K562 (cell line): ENCODE data around the gene BET1L. TPM values are rescaled to one million over a fixed set of nuclear protein-coding genes. Genes with fewer than 3 reads are reported as not detected.

ENCODE experiments used
- GATA2 ChIP-seq: sonication (generic); formaldehyde crosslinking; IDR thresholded peaks from 2 replicates; pipeline ENCODE4 v1.4.0; 2020; ENCODE audit warnings: mild to moderate bottlenecking, missing genetic modification reagents
- GTF2B ChIP-seq: IDR thresholded peaks from 2 replicates; pipeline ENCODE4 v1.6.1; 2011; ENCODE audit not compliant: insufficient read length; ENCODE audit errors: extremely low read depth
- LEF1 ChIP-seq: fragments of 450-650 bp; IDR thresholded peaks from 2 replicates; pipeline ENCODE4 v1.6.1; 2016; ENCODE audit warnings: mild to moderate bottlenecking
- MBD2 ChIP-seq: sonication (generic); IDR thresholded peaks from 2 replicates; pipeline ENCODE4 v1.6.1; 2016; ENCODE audit warnings: low read depth, borderline replicate concordance
- MTA1 ChIP-seq: fragments of 450-650 bp; IDR thresholded peaks from 2 replicates; pipeline ENCODE4 v1.6.1; 2017; ENCODE audit warnings: borderline replicate concordance
- NR3C1 ChIP-seq: sonication (generic); formaldehyde crosslinking; IDR thresholded peaks from 2 replicates; pipeline ENCODE4 v1.8.1; 2022; ENCODE audit warnings: missing genetic modification reagents
- PBX2 ChIP-seq, 2 experiments: IDR thresholded peaks in 1 of 2; conservative IDR thresholded peaks in 1 of 2; 2 replicates each; pipeline ENCODE4 v1.6.1; 2016; ENCODE audit warnings: low read depth in 2 of 2, mild to moderate bottlenecking in 1 of 2, missing compliant biosample characterization in 1 of 2, missing genetic modification characterization in 1 of 2, moderate library complexity in 1 of 2
- PHB ChIP-seq: fragments of 250-450 bp; sonication (Bioruptor Pico); IDR thresholded peaks from 2 replicates; pipeline ENCODE4 v1.5.0; 2021
- RBBP5 ChIP-seq: fragments of 200-600 bp; sonication (generic); IDR thresholded peaks from 2 replicates; pipeline ENCODE4 v1.6.1; 2012; ENCODE audit warnings: borderline replicate concordance, mild to moderate bottlenecking, low read length, control low read depth, inconsistent platforms; ENCODE audit not compliant: insufficient read depth, poor library complexity, severe bottlenecking
- RERE ChIP-seq: sonication (generic); formaldehyde crosslinking; IDR thresholded peaks from 2 replicates; pipeline ENCODE4 v1.8.0; 2023; ENCODE audit warnings: missing genetic modification reagents, mild to moderate bottlenecking, borderline replicate concordance
- TRIM28 ChIP-seq: fragments of 450-650 bp; IDR thresholded peaks from 2 replicates; pipeline ENCODE4 v1.6.1; 2017
- ZBTB2 ChIP-seq: fragments of 450-650 bp; IDR thresholded peaks from 2 replicates; pipeline ENCODE4 v1.6.1; 2016; ENCODE audit warnings: antibody characterized with exemption
- ZBTB33 ChIP-seq: sonication (generic); formaldehyde crosslinking; IDR thresholded peaks from 2 replicates; pipeline ENCODE4 v1.8.1; 2023; ENCODE audit warnings: mild to moderate bottlenecking, missing genetic modification reagents
- ZNF165 ChIP-seq: fragments of 250-450 bp; sonication (Bioruptor Pico); IDR thresholded peaks from 2 replicates; pipeline ENCODE4 v1.4.0; 2020; ENCODE audit warnings: borderline replicate concordance
- polyA plus RNA-seq, 8 experiments: library from polyadenylated mRNA; depleted of rRNA in 4 of 8; stranded (reverse) in 5 of 8; unstranded in 3 of 8; fragments of >200 nt; fragmentation: Nextera tagmentation in 2 of 8; fragmentation: Illumina TruSeq in 1 of 8; extraction: Ambion mirVana in 2 of 8; extraction: Trizol in 1 of 8; gene quantifications; 2 replicates each; pipeline versions ENCODE4 v1.2.1 to v1.2.3, GENCODE V29; 2011 to 2014; ENCODE audit warnings: inconsistent platforms in 1 of 8, missing spikeins in 1 of 8
- total RNA-seq, 7 experiments: library from RNA; depleted of rRNA in 6 of 7; stranded (reverse); fragments of >200 nt in 6 of 7; fragmentation: Illumina TruSeq in 2 of 7; extraction: Trizol in 2 of 7; gene quantifications; 2 replicates each; pipeline versions ENCODE4 v1.2.1 to v1.2.3, GENCODE V29; 2011 to 2021; ENCODE audit warnings: low replicate concordance in 1 of 7

Gene BET1L
- total and polyA plus RNA-seq, 9 of the 15 experiments (the other 6 are each of a cell fraction or from before 2014, with no cell fraction given) = 9.9 to 69.1 (median 19.9) TPM

GRCh38 chr11:209275-210121 lies 2.3 kb upstream of the BET1L start (continued):
- TF ChIP-seq GATA2 (CRISPR knock-in tag) (no peak), PBX2 (CRISPR knock-in tag; IDR thresholded peaks at IDR 0.05; ENCODE audit: low read depth) (0 out of 2 replicates have a peak, but pooled peaks have one; percentile 6), PBX2 (tag; conservative IDR thresholded peaks at IDR 0.05; ENCODE audit: low read depth) (no peak), ZBTB33 (peak; percentile 65; the same call in 1 of the 2 replicates), TRIM28 (no peak), RERE (no peak), ZBTB2 (no peak), GTF2B (no peak), ZNF165 (no peak), NR3C1 (CRISPR knock-in tag) (no peak), PHB (CRISPR knock-in tag) (no peak), LEF1 (no peak), RBBP5 (no peak), MTA1 (no peak), MBD2 (no peak)
